OCI-LY7 (cell line): ENCODE data around the gene PRKCA. TPM values are rescaled to one million over a fixed set of nuclear protein-coding genes. Genes with fewer than 3 reads are reported as not detected.

ENCODE experiments used
- BruUV-seq: library from RNA; stranded (reverse); fragments of 400-500 nt; replicated peaks from 2 replicates; lab custom pipeline; 2021; lab: Mats Ljungman, UMichigan
- CTCF ChIA-PET: fragments of 300-600 bp; sonication (Branson Sonifier 250); formaldehyde crosslinking; loops from one replicate; lab custom pipeline; 2022; ENCODE audit warnings: antibody characterized with exemption; ENCODE audit not compliant: unreplicated experiment; lab: Charles Lee
- POLR2A ChIA-PET: fragments of 300-600 bp; sonication (Branson Sonifier 250); formaldehyde crosslinking; loops from one replicate; lab custom pipeline; 2022; ENCODE audit warnings: antibody characterized with exemption; lab: Charles Lee
- DNase-seq: peaks from one replicate; pipeline ENCODE4 v3.0.0-alpha.2; 2015; ENCODE audit warnings: low spot score
- H2AFZ ChIP-seq: fragments of 200-600 bp; sonication (generic), shearing (Covaris generic); 2 replicates; pipeline ENCODE4 v1.6.1; 2014; ENCODE audit warnings: mild to moderate bottlenecking, antibody characterized with exemption, low read length, moderate library complexity
- H3K27ac ChIP-seq: fragments of 200-600 bp; sonication (generic); 2 replicates; pipeline ENCODE4 v1.5.1; 2014; ENCODE audit warnings: mixed run types, low read depth, mild to moderate bottlenecking, moderate library complexity, low read length, inconsistent platforms; ENCODE audit not compliant: poor library complexity, severe bottlenecking
- H3K36me3 ChIP-seq: fragments of 200-600 bp; sonication (generic); 2 replicates; pipeline ENCODE4 v1.6.1; 2014; ENCODE audit warnings: mild to moderate bottlenecking, antibody characterized with exemption, low read length, moderate library complexity, mixed read lengths; ENCODE audit not compliant: insufficient read depth
- H3K4me1 ChIP-seq: fragments of 200-600 bp; sonication (generic); 2 replicates; pipeline ENCODE4 v1.5.1; 2014; ENCODE audit warnings: mild to moderate bottlenecking, low read length; ENCODE audit not compliant: insufficient read depth, poor library complexity, severe bottlenecking
- H3K4me2 ChIP-seq: fragments of 200-600 bp; sonication (generic); 2 replicates; pipeline ENCODE4 v1.6.1; 2014; ENCODE audit warnings: mild to moderate bottlenecking, low read length
- H3K4me3 ChIP-seq: fragments of 200-600 bp; sonication (generic); 2 replicates; pipeline ENCODE4 v1.5.1; 2014; ENCODE audit warnings: mild to moderate bottlenecking, low read depth, low read length; ENCODE audit not compliant: poor library complexity, severe bottlenecking
- H3K79me2 ChIP-seq: fragments of 200-600 bp; sonication (generic); 2 replicates; pipeline ENCODE4 v1.6.1; 2016; ENCODE audit warnings: low read depth, mild to moderate bottlenecking, low read length, moderate library complexity, mixed read lengths; ENCODE audit not compliant: insufficient read depth
- H3K9me2 ChIP-seq: fragments of 200-600 bp; sonication (generic); 2 replicates; pipeline ENCODE4 v1.6.1; 2016; ENCODE audit warnings: mild to moderate bottlenecking, low read length, mixed read lengths; ENCODE audit not compliant: insufficient read depth
- H3K9me3 ChIP-seq: fragments of 200-600 bp; sonication (generic); 2 replicates; pipeline ENCODE4 v1.6.1; 2014; ENCODE audit warnings: mild to moderate bottlenecking, mixed run types, low read length, mixed read lengths
- H4K20me1 ChIP-seq: fragments of 200-600 bp; sonication (generic); 2 replicates; pipeline ENCODE4 v1.6.1; 2014; ENCODE audit warnings: mild to moderate bottlenecking, antibody characterized with exemption, low read length, moderate library complexity, mixed read lengths; ENCODE audit not compliant: insufficient read depth
- CTCF ChIP-seq: fragments of 200-600 bp; sonication (generic); conservative IDR thresholded peaks from 2 replicates; pipeline ENCODE4 v1.5.1; 2014; ENCODE audit warnings: mild to moderate bottlenecking, antibody characterized with exemption, low read length, moderate library complexity, mixed read lengths
- EZH2phosphoT487 ChIP-seq: fragments of 200-600 bp; sonication (generic); IDR thresholded peaks from 2 replicates; pipeline ENCODE4 v1.6.1; 2018; ENCODE audit warnings: low read depth, borderline replicate concordance, mild to moderate bottlenecking, mixed run types, antibody characterized with exemption, low read length, moderate library complexity, mixed read lengths
- intact Hi-C: fragments of 100-400 bp; cut with micrococcal nuclease; formaldehyde crosslinking; loops from one replicate; pipeline ENCODE4 v1.10.0; 2022; ENCODE audit not compliant: unreplicated experiment
- total RNA-seq, 2 experiments: library from RNA; depleted of rRNA in 1 of 2; stranded (reverse); fragments of >200 nt in 1 of 2; shearing (Covaris generic) in 1 of 2; gene quantifications; 2 replicates each; pipeline ENCODE4 v1.2.3, GENCODE V29; 2014 to 2022

Gene PRKCA
- total RNA-seq, 2 experiments from 2014 or later = 6.6 to 32.1 TPM

- H3K36me3 ChIP-seq = no peaks in the 10 kb centered on the region; the same call in 1 of the 2 replicates
- intact Hi-C loops = loop anchor here (1.0 to 10.0 kb wide), 4 partner anchors 100 to 264 kb away; partner anchors contain the start of gene PRKCA
- H2AFZ ChIP-seq = peak overlapping the region; percentile 9; the same call in 1 of the 2 replicates
- BruUV-seq = no TSS peak
- POLR2A ChIA-PET = interaction anchor here (0.5 to 1.7 kb wide), 6 partner anchors 8 to 1383 kb away, joined by 3 to 9 read pairs (median 4); no protein-coding TSS in a partner anchor
- no peaks in the 10 kb centered on the region for H3K9me2 ChIP-seq
- no peaks in the 10 kb centered on the region for H4K20me1 ChIP-seq
- peak overlapping the region; percentile 61 for H3K4me3 ChIP-seq
- H3K4me2 ChIP-seq = peak overlapping the region; percentile 94
- CTCF ChIA-PET = interaction anchor here (0.6 kb wide), 1 partner anchor 384 kb away, joined by 3 read pairs; no protein-coding TSS in a partner anchor
- H3K9me3 ChIP-seq = 0 out of 2 replicates have a peak, but pooled peaks cover 8% of the 10 kb centered on the region
- H3K27ac ChIP-seq = peak overlapping the region; percentile 97
- peak; percentile 91 for DNase-seq
- H3K79me2 ChIP-seq = no peaks in the 10 kb centered on the region
- H3K4me1 ChIP-seq = peaks cover 85% of the 10 kb centered on the region
- no peak for TF ChIP-seq CTCF
- no peak for TF ChIP-seq EZH2phosphoT487
Measured at GRCh38 chr17:66441101-66441661, 138.8 kb downstream of the PRKCA start.

DNA sequence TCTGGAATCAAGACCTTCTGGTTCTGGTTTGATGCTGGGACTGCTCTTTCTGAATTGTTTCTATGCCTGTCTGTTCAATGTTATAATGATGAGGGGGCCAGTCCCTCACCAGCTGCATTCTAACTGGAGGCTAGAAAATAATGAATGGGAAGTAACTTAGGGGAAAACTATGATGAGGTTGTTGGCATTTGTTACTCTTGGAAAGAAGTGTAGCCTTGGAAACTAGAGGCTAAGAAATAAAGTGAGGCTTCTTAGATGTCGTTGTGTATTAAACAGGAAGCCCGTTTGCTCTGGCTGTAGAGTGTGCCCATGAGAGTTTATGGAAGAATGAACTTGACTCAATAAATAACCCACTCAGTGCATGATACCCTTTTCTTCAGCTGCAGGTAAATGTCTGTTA, 140.8 kb downstream of the PRKCA start:
- Histone ChIP-seq H3K9me2 (no peaks in the 10 kb centered on the region), H3K79me2 (no peaks in the 10 kb centered on the region), H3K4me2 (peak overlapping the region; percentile 94), H3K9me3 (0 out of 2 replicates have a peak, but pooled peaks cover 8% of the 10 kb centered on the region), H3K4me1 (peaks cover 88% of the 10 kb centered on the region), H4K20me1 (no peaks in the 10 kb centered on the region), H3K36me3 (no peaks in the 10 kb centered on the region; the same call in 1 of the 2 replicates), H2AFZ (peak overlapping the region; percentile 33; the same call in 1 of the 2 replicates), H3K4me3 (no peak overlapping the region), H3K27ac (peak overlapping the region; percentile 97)
- POLR2A ChIA-PET = interaction anchor here (1.6 kb wide), 1 partner anchor 10 kb away, joined by 5 read pairs; no protein-coding TSS in a partner anchor
- intact Hi-C loops = loop anchor here (10.0 kb wide), 1 partner anchor 262 kb away; no protein-coding TSS in a partner anchor
- CTCF ChIA-PET = no interaction called here
- TF ChIP-seq EZH2phosphoT487 (no peak), CTCF (no peak)
- peak; percentile 33 for DNase-seq
- no TSS peak for BruUV-seq

DNA sequence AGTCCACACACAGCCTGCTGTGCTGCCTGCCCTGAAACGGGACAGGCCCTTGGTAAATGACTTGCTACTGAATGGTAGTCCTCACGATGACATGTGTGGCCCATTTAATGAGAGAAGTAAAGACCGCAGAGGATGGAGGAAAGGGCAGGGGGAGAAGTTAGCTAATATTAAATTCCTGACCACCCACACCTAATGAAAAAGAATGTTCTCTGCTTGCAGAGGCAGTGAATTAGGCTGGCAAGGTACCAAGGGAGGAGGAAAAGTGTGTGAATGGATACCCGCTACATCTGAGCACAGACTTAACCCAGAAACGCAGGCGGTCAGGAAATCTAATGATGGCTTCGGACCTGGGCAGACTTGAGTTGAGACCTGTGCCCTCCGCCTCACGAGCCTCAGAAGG, 141.2 kb downstream of the PRKCA start:
- no peak overlapping the region for H3K4me3 ChIP-seq
- ChIA-PET POLR2A (no interaction called here), CTCF (no interaction called here)
- H3K79me2 ChIP-seq = no peaks in the 10 kb centered on the region
- H2AFZ ChIP-seq = no peak overlapping the region; the same call in 1 of the 2 replicates
- peak overlapping the region; percentile 94 for H3K4me2 ChIP-seq
- DNase-seq = no peak
- H3K36me3 ChIP-seq = no peaks in the 10 kb centered on the region; the same call in 1 of the 2 replicates
- H4K20me1 ChIP-seq = no peaks in the 10 kb centered on the region
- H3K9me3 ChIP-seq = 0 out of 2 replicates have a peak, but pooled peaks cover 8% of the 10 kb centered on the region
- peak overlapping the region; percentile 97 for H3K27ac ChIP-seq
- H3K4me1 ChIP-seq = peaks cover 84% of the 10 kb centered on the region
- no TSS peak for BruUV-seq
- H3K9me2 ChIP-seq = no peaks in the 10 kb centered on the region
- intact Hi-C loops = loop anchor here (10.0 kb wide), 1 partner anchor 261 kb away; no protein-coding TSS in a partner anchor
- TF ChIP-seq CTCF (no peak), EZH2phosphoT487 (no peak)
